GM23248 (cell line): ENCODE data around the gene RDM1.

Experiments
- EZH2 ChIP-seq: fragments of 200-600 bp; sonication (generic); IDR thresholded peaks from 2 replicates; pipeline ENCODE4 v1.6.1; 2018; ENCODE audit warnings: antibody characterized with exemption, mild to moderate bottlenecking; ENCODE audit not compliant: insufficient read depth, poor library complexity, severe bottlenecking
- EZH2phosphoT487 ChIP-seq: fragments of 200-600 bp; sonication (generic); IDR thresholded peaks from 2 replicates; pipeline ENCODE4 v1.6.1; 2018; ENCODE audit warnings: antibody characterized with exemption, moderate library complexity, mild to moderate bottlenecking, low read depth; ENCODE audit not compliant: insufficient read depth

DNA sequence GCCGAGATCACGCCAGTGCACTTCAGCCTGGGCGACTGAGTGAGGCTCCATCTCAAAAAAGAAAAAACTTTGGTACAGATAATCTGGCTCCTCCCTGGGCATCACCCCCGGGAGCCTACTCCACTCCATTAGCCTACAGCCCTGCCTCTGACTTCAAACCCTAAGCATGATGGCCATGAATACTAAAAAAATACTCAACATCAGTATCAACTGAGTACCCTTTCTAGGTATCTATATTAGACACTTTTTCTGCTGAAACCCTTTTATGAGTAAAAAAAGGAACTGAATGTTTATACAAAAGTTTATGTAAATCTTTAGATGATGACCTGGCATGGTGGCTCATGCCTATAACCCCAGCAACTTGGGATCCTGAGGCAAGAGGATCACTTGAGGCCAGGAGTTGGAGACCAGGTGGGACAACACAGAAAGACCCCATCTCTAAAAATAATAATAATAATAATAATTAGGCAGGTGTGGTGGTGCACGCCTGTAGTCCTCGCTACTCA is 6.9 kb downstream of the RDM1 start:
- TF ChIP-seq EZH2 (no peak), EZH2phosphoT487 (no peak)
